Activated B cell treated with CpG ODN at 0.5 μM for 24 hours (primary cell): Measurements from ENCODE around the gene BCCIP. TPM values are rescaled to one million over a fixed set of nuclear protein-coding genes. Genes with fewer than 3 reads are reported as not detected.

Experiments
- ATAC-seq: fragments of 200-7000 bp; cut with Tn5 transposase; one replicate; pipeline ENCODE4 v1.10.0; 2021; ENCODE audit warnings: low read depth, mild to moderate bottlenecking, moderate library complexity
- CTCF ChIA-PET: fragments of 350-600 bp; sonication (Branson Sonifier 250); formaldehyde crosslinking; loops from one replicate; lab custom pipeline; 2021; ENCODE audit warnings: antibody characterized with exemption; lab: Charles Lee
- POLR2A ChIA-PET: fragments of 350-600 bp; sonication (Branson Sonifier 250); formaldehyde crosslinking; loops from one replicate; lab custom pipeline; 2021; ENCODE audit warnings: antibody characterized with exemption; lab: Charles Lee
- DNase-seq: peaks from one replicate; pipeline ENCODE4 v3.0.0; 2022
- H3K27ac Mint-ChIP-seq: one replicate; pipeline ENCODE4 v1.8.0; 2020; ENCODE audit warnings: mixed read lengths
- H3K27me3 Mint-ChIP-seq: one replicate; pipeline ENCODE4 v1.8.0; 2021; ENCODE audit warnings: mixed read lengths
- H3K36me3 Mint-ChIP-seq: one replicate; pipeline ENCODE4 v1.8.0; 2021; ENCODE audit warnings: low read depth, mixed read lengths
- H3K4me1 Mint-ChIP-seq: one replicate; pipeline ENCODE4 v1.8.0; 2021; ENCODE audit warnings: mixed read lengths
- H3K4me3 Mint-ChIP-seq: one replicate; pipeline ENCODE4 v1.8.0; 2020; ENCODE audit warnings: mild to moderate bottlenecking, mixed read lengths
- H3K9me3 Mint-ChIP-seq: one replicate; pipeline ENCODE4 v1.8.0; 2020; ENCODE audit warnings: mixed read lengths
- intact Hi-C: fragments of 100-400 bp; cut with micrococcal nuclease; formaldehyde crosslinking; loops from one replicate; pipeline ENCODE4 v1.15.1; 2024
- total RNA-seq: library from RNA; stranded (reverse); gene quantifications from 2 replicates; pipeline ENCODE4 v1.2.3, GENCODE V29; 2022
- TF ChIP-seq, protein P1 (sequence below): fragments of 200-600 bp; IDR thresholded peaks from one replicate; pipeline ENCODE4 v1.8.0; 2022; ENCODE audit warnings: antibody characterized with exemption, mild to moderate bottlenecking

BCCIP gene
- total RNA-seq, 1 donor from 2014 or later: 63.6 TPM

DNA sequence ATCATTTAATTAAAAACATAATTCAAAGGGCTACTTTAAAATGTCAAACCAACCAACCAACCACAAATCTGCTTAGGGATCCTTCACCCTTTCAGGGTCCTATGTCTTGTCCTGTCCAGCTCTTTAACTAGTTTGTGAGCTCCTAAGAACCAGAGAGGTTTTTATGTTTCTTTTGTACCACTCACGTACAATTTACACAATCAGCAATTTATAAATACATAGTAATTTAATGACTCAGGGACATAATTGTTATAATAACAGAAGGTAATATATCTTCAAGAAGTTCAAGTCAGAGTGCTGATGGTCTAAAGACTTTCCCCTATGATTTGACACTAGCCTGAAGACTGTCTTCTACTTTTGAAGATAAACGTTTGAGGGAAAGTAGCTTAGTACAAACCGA is 41.8 kb downstream of the BCCIP start:
- H3K27ac Mint-ChIP-seq: no peak overlapping the region
- intact Hi-C loops: no loop called here
- no peak for ATAC-seq

DNA sequence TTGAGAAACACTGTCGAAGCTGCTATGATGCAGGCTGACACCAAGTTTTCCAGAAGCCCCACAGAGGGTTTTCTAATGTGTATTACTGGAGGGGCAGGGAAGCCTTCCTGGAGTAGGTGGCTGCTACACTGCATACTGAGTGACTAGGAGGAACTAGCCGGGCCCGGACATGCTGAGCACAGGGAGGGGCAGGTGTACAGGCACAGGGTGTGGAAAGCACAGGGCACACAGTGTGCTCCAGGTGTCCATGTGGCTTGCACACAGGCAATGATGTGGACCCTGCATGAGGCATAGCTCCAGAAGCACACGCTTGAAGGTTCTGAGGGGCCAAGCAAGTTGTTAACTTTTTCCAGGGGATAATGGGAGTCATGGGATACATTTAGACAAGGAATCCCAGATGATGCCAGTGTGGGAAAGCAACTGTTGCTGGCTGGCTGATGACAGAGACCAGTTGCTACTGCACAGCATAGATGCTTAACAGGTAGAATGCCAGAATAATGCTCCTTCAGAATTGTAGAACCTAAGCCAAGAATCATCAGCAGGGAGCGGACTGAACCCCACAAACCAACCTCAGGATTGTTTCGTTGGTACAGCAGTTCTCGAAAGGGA is 43.2 kb downstream of the BCCIP start:
- no peak for ATAC-seq
- POLR2A ChIA-PET: no interaction called here
- Mint-ChIP-seq H3K4me3 (no peak overlapping the region), H3K4me1 (no peaks in the 10 kb centered on the region), H3K27me3 (no peaks in the 10 kb centered on the region), H3K36me3 (peaks cover 17% of the 10 kb centered on the region), H3K9me3 (no peaks in the 10 kb centered on the region), H3K27ac (no peak overlapping the region)
- intact Hi-C loops: no loop called here
- TF ChIP-seq, protein P1, sequence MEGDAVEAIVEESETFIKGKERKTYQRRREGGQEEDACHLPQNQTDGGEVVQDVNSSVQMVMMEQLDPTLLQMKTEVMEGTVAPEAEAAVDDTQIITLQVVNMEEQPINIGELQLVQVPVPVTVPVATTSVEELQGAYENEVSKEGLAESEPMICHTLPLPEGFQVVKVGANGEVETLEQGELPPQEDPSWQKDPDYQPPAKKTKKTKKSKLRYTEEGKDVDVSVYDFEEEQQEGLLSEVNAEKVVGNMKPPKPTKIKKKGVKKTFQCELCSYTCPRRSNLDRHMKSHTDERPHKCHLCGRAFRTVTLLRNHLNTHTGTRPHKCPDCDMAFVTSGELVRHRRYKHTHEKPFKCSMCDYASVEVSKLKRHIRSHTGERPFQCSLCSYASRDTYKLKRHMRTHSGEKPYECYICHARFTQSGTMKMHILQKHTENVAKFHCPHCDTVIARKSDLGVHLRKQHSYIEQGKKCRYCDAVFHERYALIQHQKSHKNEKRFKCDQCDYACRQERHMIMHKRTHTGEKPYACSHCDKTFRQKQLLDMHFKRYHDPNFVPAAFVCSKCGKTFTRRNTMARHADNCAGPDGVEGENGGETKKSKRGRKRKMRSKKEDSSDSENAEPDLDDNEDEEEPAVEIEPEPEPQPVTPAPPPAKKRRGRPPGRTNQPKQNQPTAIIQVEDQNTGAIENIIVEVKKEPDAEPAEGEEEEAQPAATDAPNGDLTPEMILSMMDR: no peak
- CTCF ChIA-PET: no interaction called here
- no peak for DNase-seq

More for the DNA sequence above, 41.8 kb downstream of the BCCIP start:
- Mint-ChIP-seq H3K9me3 (no peaks in the 10 kb centered on the region), H3K27me3 (no peaks in the 10 kb centered on the region), H3K4me1 (no peaks in the 10 kb centered on the region), H3K36me3 (peaks cover 17% of the 10 kb centered on the region), H3K4me3 (no peak overlapping the region)
- ChIA-PET POLR2A (interaction anchor here (0.6 kb wide), 1 partner anchor 21 kb away, joined by 3 read pairs; no protein-coding TSS in a partner anchor), CTCF (interaction anchor here (0.8 kb wide), 1 partner anchor 10 kb away, joined by 3 read pairs; no protein-coding TSS in a partner anchor)
- TF ChIP-seq, protein P1: no peak
- DNase-seq: no peak

DNA sequence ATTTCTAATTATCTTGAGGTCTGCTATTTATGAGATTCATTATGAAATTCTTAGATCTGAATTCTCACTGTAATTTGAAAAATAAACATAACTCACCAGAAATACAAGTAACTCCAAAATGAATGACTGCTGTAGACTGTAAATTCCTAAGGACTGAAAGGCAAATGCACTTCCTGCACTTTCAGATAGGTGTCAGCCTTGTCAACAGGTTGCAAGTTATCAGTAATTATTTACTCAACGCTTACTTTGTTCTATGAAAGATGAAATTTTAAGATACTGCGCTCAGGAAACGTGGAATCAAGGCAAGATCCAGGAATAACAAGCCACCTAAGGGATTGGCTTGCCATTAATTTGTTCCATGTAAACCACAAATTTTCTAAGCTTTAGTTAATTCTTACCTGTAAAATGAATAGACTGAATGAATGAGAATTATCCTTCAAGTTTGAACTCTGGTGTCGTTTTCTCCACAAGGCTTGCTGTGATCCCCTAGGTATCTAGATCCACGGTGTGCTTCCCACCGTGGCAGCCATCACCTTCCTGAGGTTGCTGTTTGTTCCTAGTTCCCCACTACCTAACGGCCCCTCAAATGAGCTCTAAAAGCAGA is 45.1 kb downstream of the BCCIP start:
- POLR2A ChIA-PET: no interaction called here
- Mint-ChIP-seq H3K4me3 (no peak overlapping the region), H3K4me1 (no peaks in the 10 kb centered on the region), H3K27ac (no peak overlapping the region), H3K36me3 (peaks cover 17% of the 10 kb centered on the region), H3K27me3 (no peaks in the 10 kb centered on the region), H3K9me3 (no peaks in the 10 kb centered on the region)
- ATAC-seq (no peak), DNase-seq (no peak)
- TF ChIP-seq, protein P1: peak; percentile 44
- CTCF ChIA-PET: interaction anchor here (0.6 to 2.5 kb wide), 8 partner anchors 15 to 1985 kb away, joined by 3 to 11 read pairs (median 4); no protein-coding TSS in a partner anchor
- intact Hi-C loops: loop anchor here (1.0 to 2.0 kb wide), 2 partner anchors 114 to 636 kb away; no protein-coding TSS in a partner anchor

DNA sequence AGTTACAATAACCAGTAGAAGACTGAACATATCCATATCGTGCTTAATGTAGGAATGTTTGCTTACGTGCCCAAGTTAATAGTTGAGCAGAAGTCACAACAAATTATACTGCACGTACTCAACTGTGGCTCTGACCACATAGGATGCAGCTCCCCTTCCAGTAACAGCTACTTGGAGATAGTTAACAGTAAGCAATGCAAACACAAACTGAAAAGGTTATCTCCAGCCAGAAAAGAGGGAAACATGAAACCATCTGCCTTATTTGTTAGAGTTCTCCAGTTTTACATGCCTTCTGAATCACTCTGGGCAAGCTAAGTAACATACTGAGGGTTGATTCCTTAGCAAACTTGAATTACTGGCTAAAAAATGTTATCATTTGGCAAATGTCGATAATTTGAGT is 48.0 kb downstream of the BCCIP start:
- DNase-seq: no peak
- CTCF ChIA-PET: no interaction called here

More for the DNA sequence above, 48.0 kb downstream of the BCCIP start:
- Mint-ChIP-seq H3K27me3 (no peaks in the 10 kb centered on the region), H3K27ac (no peak overlapping the region), H3K4me1 (no peaks in the 10 kb centered on the region), H3K36me3 (peaks cover 18% of the 10 kb centered on the region), H3K4me3 (no peak overlapping the region), H3K9me3 (peaks cover 7% of the 10 kb centered on the region)
- no peak for ATAC-seq
- TF ChIP-seq, protein P1: no peak
- intact Hi-C loops: no loop called here
- POLR2A ChIA-PET: no interaction called here
